K562 (cell line): ENCODE results near the gene IL27RA. TPM values are rescaled to one million over a fixed set of nuclear protein-coding genes. Genes with fewer than 3 reads are reported as not detected.

Experiments used
- ATAC-seq: fragments of 200-7000 bp; cut with Tn5 transposase; 3 replicates; pipeline ENCODE4 v1.9.1; 2020; ENCODE audit warnings: moderate library complexity
- BruUV-seq: library from RNA; stranded (reverse); fragments of 400-500 nt; replicated peaks from 2 replicates; lab custom pipeline; 2021; lab: Mats Ljungman, UMichigan
- CTCF ChIA-PET: fragments of 300-600 bp; formaldehyde crosslinking; extraction: SDS; loops from one replicate; lab custom pipeline; 2021; ENCODE audit warnings: low intra/inter-chr PET ratio; lab: Yijun Ruan, JAX
- POLR2A ChIA-PET: fragments of 300-600, 350-650 bp; sonication (Branson Sonifier 250); formaldehyde crosslinking; extraction: SDS; loops from one replicate; lab custom pipeline; 2021; ENCODE audit warnings: antibody characterized with exemption, inconsistent platforms; lab: Yijun Ruan, JAX
- DNase-seq, 4 experiments: peaks; one replicate each; pipeline versions ENCODE4 v3.0.0 to v3.0.0-alpha.2; 2011 to 2018; ENCODE audit warnings: low spot score in 3 of 4, mixed read lengths in 3 of 4; ENCODE audit errors: extremely low read depth in 1 of 4
- FAIRE-seq: peaks from 2 replicates; lab custom pipeline; 2011; peaks lifted over from hg19 to GRCh38; lab: Jason Lieb, UNC
- H2AFZ ChIP-seq: 2 replicates; pipeline ENCODE4 v1.6.0; 2011; ENCODE audit warnings: low read depth, low read length, control low read depth, inconsistent platforms
- H3K27ac ChIP-seq: fragments of 200-600 bp; 3 replicates; pipeline ENCODE4 v1.8.0; 2011; ENCODE audit warnings: low read depth, mild to moderate bottlenecking, control low read depth, inconsistent platforms, low read length, moderate library complexity, mixed read lengths; ENCODE audit errors: extremely low read depth
- H3K27me3 ChIP-seq, 2 experiments: fragments of 300-600 bp in 1 of 2; 2 replicates in 1 of 2; 3 replicates in 1 of 2; pipeline versions ENCODE4 v1.6.0 to v1.8.0; 2011; ENCODE audit warnings: inconsistent platforms in 2 of 2, low read length in 2 of 2, mild to moderate bottlenecking in 1 of 2, mixed read lengths in 1 of 2, moderate library complexity in 1 of 2; ENCODE audit not compliant: control insufficient read depth in 2 of 2, insufficient read depth in 2 of 2
- H3K36me3 ChIP-seq: fragments of 300-600 bp; 3 replicates; pipeline ENCODE4 v1.8.0; 2011; ENCODE audit warnings: mild to moderate bottlenecking, low read length, inconsistent platforms; ENCODE audit not compliant: control insufficient read depth, insufficient read depth
- H3K4me1 ChIP-seq, 2 experiments: fragments of 200-600 bp in 1 of 2; replicated peaks in 1 of 2; 2 replicates in 1 of 2; 3 replicates in 1 of 2; pipeline versions ENCODE4 v1.5.1 to v1.8.0; 2011; ENCODE audit warnings: inconsistent platforms in 2 of 2, low read length in 2 of 2, mild to moderate bottlenecking in 1 of 2, mixed read lengths in 1 of 2, moderate library complexity in 1 of 2; ENCODE audit not compliant: control insufficient read depth in 2 of 2, insufficient read depth in 2 of 2
- H3K4me2 ChIP-seq: 2 replicates; pipeline ENCODE4 v1.6.1; 2011; ENCODE audit warnings: low read length, control low read depth, inconsistent platforms, mixed read lengths; ENCODE audit not compliant: insufficient read depth
- H3K4me3 ChIP-seq: fragments of 200-600 bp; sonication (generic), shearing (Covaris generic); 2 replicates; pipeline ENCODE4 v1.5.1; 2016; ENCODE audit warnings: control low read depth, inconsistent platforms
- H3K79me2 ChIP-seq: fragments of 200-600 bp; 3 replicates; pipeline ENCODE4 v1.8.0; 2011; ENCODE audit warnings: low read length, inconsistent platforms; ENCODE audit not compliant: control insufficient read depth, insufficient read depth
- H3K9ac ChIP-seq, 2 experiments: 2 replicates each; pipeline versions ENCODE4 v1.6.0 to v1.6.1; 2011; ENCODE audit warnings: low read depth in 2 of 2, low read length in 2 of 2, control low read depth in 1 of 2, inconsistent platforms in 1 of 2, mild to moderate bottlenecking in 1 of 2, mixed read lengths in 1 of 2; ENCODE audit not compliant: insufficient read depth in 1 of 2
- H3K9me1 ChIP-seq: one replicate; pipeline ENCODE4 v1.6.0; 2011; ENCODE audit warnings: inconsistent platforms, mild to moderate bottlenecking, low read length, moderate library complexity; ENCODE audit not compliant: control insufficient read depth, insufficient read depth
- H3K9me3 ChIP-seq: replicated peaks from 2 replicates; pipeline ENCODE4 v1.5.1; 2011; ENCODE audit warnings: low read depth, low read length, inconsistent platforms; ENCODE audit not compliant: control insufficient read depth, insufficient read depth
- H4K20me1 ChIP-seq: replicated peaks from 2 replicates; pipeline ENCODE4 v1.6.1; 2011; ENCODE audit warnings: low read length, inconsistent platforms, mixed read lengths; ENCODE audit not compliant: control insufficient read depth, insufficient read depth
- CAMTA2 ChIP-seq: fragments of 250-450 bp; sonication (Bioruptor Pico); conservative IDR thresholded peaks from 2 replicates; pipeline ENCODE4 v1.5.1; 2022
- KLF1 ChIP-seq: fragments of 450-650 bp; IDR thresholded peaks from 2 replicates; pipeline ENCODE4 v1.6.1; 2016; ENCODE audit warnings: missing genetic modification characterization, missing compliant biosample characterization
- MBD1 ChIP-seq: fragments of 250-450 bp; sonication (Bioruptor Pico); IDR thresholded peaks from 2 replicates; pipeline ENCODE4 v1.8.0; 2022; ENCODE audit warnings: inconsistent platforms
- POLR2AphosphoS2 ChIP-seq: IDR thresholded peaks from 2 replicates; pipeline ENCODE4 v1.6.1; 2012; ENCODE audit warnings: low read length, improper control_type of control experiment
- PTBP1 ChIP-seq: fragments of 200-400 bp; formaldehyde crosslinking; IDR thresholded peaks from 2 replicates; pipeline ENCODE4 v1.6.1; 2017; ENCODE audit warnings: low read depth, low read length
- RREB1 ChIP-seq: fragments of 250-450 bp; sonication (Bioruptor Pico); IDR thresholded peaks from 2 replicates; pipeline ENCODE4 v1.4.0; 2020
- YY1 ChIP-seq, 3 experiments: IDR thresholded peaks; 2 replicates each; pipeline ENCODE4 v1.6.1; 2011; ENCODE audit warnings: low read length in 2 of 3, mild to moderate bottlenecking in 2 of 3, moderate library complexity in 2 of 3, borderline replicate concordance in 1 of 3, control low read depth in 1 of 3, low read depth in 1 of 3; ENCODE audit not compliant: insufficient read depth in 3 of 3, insufficient replicate concordance in 2 of 3, control insufficient read depth in 1 of 3, insufficient read length in 1 of 3; ENCODE audit errors: extremely low read depth in 1 of 3
- ZBTB12 ChIP-seq: fragments of 250-450 bp; sonication (Bioruptor Pico); IDR thresholded peaks from 2 replicates; pipeline ENCODE4 v1.4.0; 2020
- ZNF561 ChIP-seq: fragments of 450-650 bp; formaldehyde crosslinking; conservative IDR thresholded peaks from 2 replicates; pipeline ENCODE4 v1.4.0; 2020; ENCODE audit warnings: mild to moderate bottlenecking, moderate library complexity
- WGBS: fragments of 100-300 bp; shearing (Covaris generic); methylation state at CpG from one replicate; pipeline ENCODE4 v1.1.6; 2016; ENCODE audit warnings: low coverage, mixed read lengths; ENCODE audit not compliant: insufficient coverage; ENCODE audit errors: missing lambda C conversion rate; 5-methylcytosine and 5-hydroxymethylcytosine counted together
- in situ Hi-C: fragments of 300-500 bp; cut with MboI; formaldehyde crosslinking; loops from 4 replicates; pipeline ENCODE4 v1.15.0; 2018; ENCODE audit warnings: inconsistent platforms, mixed read lengths
- intact Hi-C: fragments of 100-400 bp; cut with micrococcal nuclease; formaldehyde crosslinking; loops from 2 replicates; pipeline ENCODE4 v1.14.2; 2022
- polyA plus RNA-seq, 8 experiments: library from polyadenylated mRNA; depleted of rRNA in 4 of 8; stranded (reverse) in 5 of 8; unstranded in 3 of 8; fragments of >200 nt; fragmentation: Nextera tagmentation in 2 of 8; fragmentation: Illumina TruSeq in 1 of 8; extraction: Ambion mirVana in 2 of 8; extraction: Trizol in 1 of 8; gene quantifications; 2 replicates each; pipeline versions ENCODE4 v1.2.1 to v1.2.3, GENCODE V29; 2011 to 2014; ENCODE audit warnings: inconsistent platforms in 1 of 8, missing spikeins in 1 of 8
- total RNA-seq, 7 experiments: library from RNA; depleted of rRNA in 6 of 7; stranded (reverse); fragments of >200 nt in 6 of 7; fragmentation: Illumina TruSeq in 2 of 7; extraction: Trizol in 2 of 7; gene quantifications; 2 replicates each; pipeline versions ENCODE4 v1.2.1 to v1.2.3, GENCODE V29; 2011 to 2021; ENCODE audit warnings: low replicate concordance in 1 of 7

Gene IL27RA
- total and polyA plus RNA-seq, 9 of the 15 experiments (the other 6 are each of a cell fraction or from before 2014, with no cell fraction given) = 1.9 to 15.9 (median 12.0) TPM

- H3K4me3 ChIP-seq = no peak overlapping the region
- no peak for DNase-seq
- intact Hi-C loops (loop anchor here (10.0 kb wide), 1 partner anchor 81 kb away; the partner anchor contains the start of gene DCAF15), in situ Hi-C loops (no loop called here)
- H4K20me1 ChIP-seq = no peaks in the 10 kb centered on the region
- ChIA-PET CTCF (interaction anchor here (0.6 kb wide), 1 partner anchor 58 kb away, joined by 3 read pairs; no protein-coding TSS in a partner anchor), POLR2A (interaction anchor here (1.1 to 1.4 kb wide), 2 partner anchors 17 to 57 kb away, joined by 3 to 5 read pairs; no protein-coding TSS in a partner anchor)
- H3K9me1 ChIP-seq = no peaks in the 10 kb centered on the region
- no peak for TF ChIP-seq CAMTA2
- no peak for TF ChIP-seq ZBTB12 (CRISPR knock-in tag)
- TF ChIP-seq ZNF561 (CRISPR knock-in tag) = no peak
- no peak for TF ChIP-seq KLF1 (tag)
- no peak for TF ChIP-seq YY1 (IDR thresholded peaks at IDR 0.05; ENCODE audit: borderline replicate concordance in 1 of 3, control insufficient read depth in 1 of 3, extremely low read depth in 1 of 3, insufficient read depth in 3 of 3, insufficient read length in 1 of 3, insufficient replicate concordance in 2 of 3, low read depth in 1 of 3, low read length in 2 of 3)
- no peak for TF ChIP-seq RREB1 (CRISPR knock-in tag)
- TF ChIP-seq MBD1 = no peak
- TF ChIP-seq POLR2AphosphoS2 = no peak
- TF ChIP-seq PTBP1 = no peak
- no peak overlapping the region for H3K4me2 ChIP-seq
- no peak overlapping the region for H3K27ac ChIP-seq
- ATAC-seq = no peak
- no peaks in the 10 kb centered on the region for H3K27me3 ChIP-seq
- no peaks in the 10 kb centered on the region for H3K9me3 ChIP-seq
- no TSS peak for BruUV-seq
- FAIRE-seq = no peak
- peaks cover 7% of the 10 kb centered on the region; the same call in 1 of the 3 replicates for H3K79me2 ChIP-seq
- WGBS = 85% methylated on average over 6 of the region's 7 CpGs
- peaks cover 5 to 31% of the 10 kb centered on the region in 2 experiments; a peak in 3 of 5 replicates for H3K4me1 ChIP-seq
- H2AFZ ChIP-seq = no peak overlapping the region
- H3K36me3 ChIP-seq = 0 out of 3 replicates have a peak, but pooled peaks cover 2% of the 10 kb centered on the region
- no peak overlapping the region; a peak in 1 of 4 replicates for H3K9ac ChIP-seq
Measured at GRCh38 chr19:14035706-14036105, 4.1 kb downstream of the IL27RA start.
